Effector memory CD4-positive, alpha-beta T cell (primary cell): ENCODE data around the gene CLDN34.

ENCODE experiments used
- DNase-seq, 3 donors: peaks; one replicate each; pipeline ENCODE4 v3.0.0-alpha.2; 2020
- H3K27ac ChIP-seq: 2 replicates; pipeline ENCODE4 v1.7.0; 2013; ENCODE audit warnings: mild to moderate bottlenecking, low read length, moderate library complexity; ENCODE audit not compliant: insufficient read depth, poor library complexity, severe bottlenecking
- H3K27me3 ChIP-seq: replicated peaks from 2 replicates; pipeline ENCODE4 v1.7.0; 2013; ENCODE audit warnings: mild to moderate bottlenecking, low read length; ENCODE audit not compliant: insufficient read depth, control insufficient read depth, poor library complexity, severe bottlenecking
- H3K36me3 ChIP-seq: 2 replicates; pipeline ENCODE4 v1.7.0; 2013; ENCODE audit warnings: mild to moderate bottlenecking, low read length, moderate library complexity; ENCODE audit not compliant: control insufficient read depth, insufficient read depth
- H3K4me1 ChIP-seq: 2 replicates; pipeline ENCODE4 v1.7.0; 2013; ENCODE audit warnings: low read length, mild to moderate bottlenecking; ENCODE audit not compliant: control insufficient read depth, insufficient read depth, poor library complexity, severe bottlenecking
- H3K4me3 ChIP-seq: 2 replicates; pipeline ENCODE4 v1.7.0; 2013; ENCODE audit warnings: low read length, low read depth, mild to moderate bottlenecking; ENCODE audit not compliant: insufficient read depth, poor library complexity, severe bottlenecking
- H3K9me3 ChIP-seq: 2 replicates; pipeline ENCODE4 v1.7.0; 2013; ENCODE audit warnings: mild to moderate bottlenecking, low read length, moderate library complexity; ENCODE audit not compliant: control insufficient read depth

The CLDN34 gene

GRCh38 chrX:10011991-10012390 is 44.8 kb downstream of the CLDN34 start:
- Histone ChIP-seq H3K4me1 (peaks cover 12% of the 10 kb centered on the region), H3K27ac (no peak overlapping the region), H3K4me3 (no peak overlapping the region), H3K36me3 (no peaks in the 10 kb centered on the region), H3K27me3 (no peaks in the 10 kb centered on the region), H3K9me3 (no peaks in the 10 kb centered on the region)
- no peak for DNase-seq

GRCh38 chrX:10014462-10015354 is 47.5 kb downstream of the CLDN34 start:
- peak overlapping the region; percentile 55 for H3K4me3 ChIP-seq
- H3K27ac ChIP-seq = peak overlapping the region; percentile 48
- H3K36me3 ChIP-seq = no peaks in the 10 kb centered on the region

GRCh38 chrX:10015355-10015722 is 48.2 kb downstream of the CLDN34 start:
- no peak for DNase-seq
- Histone ChIP-seq H3K27me3 (no peaks in the 10 kb centered on the region), H3K36me3 (no peaks in the 10 kb centered on the region), H3K9me3 (no peaks in the 10 kb centered on the region), H3K4me1 (peaks cover 12% of the 10 kb centered on the region), H3K4me3 (no peak overlapping the region), H3K27ac (no peak overlapping the region)

More at GRCh38 chrX:10014462-10015354, 47.5 kb downstream of the CLDN34 start:
- no peaks in the 10 kb centered on the region for H3K9me3 ChIP-seq
- peaks cover 12% of the 10 kb centered on the region for H3K4me1 ChIP-seq
- no peaks in the 10 kb centered on the region for H3K27me3 ChIP-seq
- peak; percentile 64 to 68 (median 65) for DNase-seq

- H3K27me3 ChIP-seq = no peaks in the 10 kb centered on the region
- no peaks in the 10 kb centered on the region for H3K9me3 ChIP-seq
- no peak for DNase-seq
- H3K4me1 ChIP-seq = peaks cover 12% of the 10 kb centered on the region
- H3K4me3 ChIP-seq = no peak overlapping the region
- H3K36me3 ChIP-seq = no peaks in the 10 kb centered on the region
- H3K27ac ChIP-seq = no peak overlapping the region
Observed at GRCh38 chrX:10015723-10016518, 48.8 kb downstream of the CLDN34 start.

GRCh38 chrX:10016519-10017132 is 49.5 kb downstream of the CLDN34 start:
- Histone ChIP-seq H3K27ac (no peak overlapping the region), H3K4me1 (peaks cover 8% of the 10 kb centered on the region)

GRCh38 chrX:10017872-10018271 is 50.7 kb downstream of the CLDN34 start:
- H3K4me3 ChIP-seq = no peak overlapping the region
- no peak overlapping the region for H3K27ac ChIP-seq
- H3K27me3 ChIP-seq = no peaks in the 10 kb centered on the region
- no peaks in the 10 kb centered on the region for H3K36me3 ChIP-seq
- peaks cover 5% of the 10 kb centered on the region for H3K4me1 ChIP-seq
- DNase-seq = no peak
- H3K9me3 ChIP-seq = no peaks in the 10 kb centered on the region

More at GRCh38 chrX:10016519-10017132, 49.5 kb downstream of the CLDN34 start:
- no peak for DNase-seq
- Histone ChIP-seq H3K36me3 (no peaks in the 10 kb centered on the region), H3K27me3 (no peaks in the 10 kb centered on the region), H3K9me3 (no peaks in the 10 kb centered on the region), H3K4me3 (no peak overlapping the region)
